Measurements from ENCODE around the gene APOA4. TPM values are rescaled to one million over a fixed set of nuclear protein-coding genes. Genes with fewer than 3 reads are reported as not detected.
A peak's percentile ranks its signal among the peaks of the same experiment; 100 is the strongest.

The APOA4 gene
- total and polyA plus RNA-seq, 2 of the 13 experiments (the other 11 are each of a cell fraction or from before 2014, with no cell fraction given), result 3.8 to 7.2 TPM

DNA sequence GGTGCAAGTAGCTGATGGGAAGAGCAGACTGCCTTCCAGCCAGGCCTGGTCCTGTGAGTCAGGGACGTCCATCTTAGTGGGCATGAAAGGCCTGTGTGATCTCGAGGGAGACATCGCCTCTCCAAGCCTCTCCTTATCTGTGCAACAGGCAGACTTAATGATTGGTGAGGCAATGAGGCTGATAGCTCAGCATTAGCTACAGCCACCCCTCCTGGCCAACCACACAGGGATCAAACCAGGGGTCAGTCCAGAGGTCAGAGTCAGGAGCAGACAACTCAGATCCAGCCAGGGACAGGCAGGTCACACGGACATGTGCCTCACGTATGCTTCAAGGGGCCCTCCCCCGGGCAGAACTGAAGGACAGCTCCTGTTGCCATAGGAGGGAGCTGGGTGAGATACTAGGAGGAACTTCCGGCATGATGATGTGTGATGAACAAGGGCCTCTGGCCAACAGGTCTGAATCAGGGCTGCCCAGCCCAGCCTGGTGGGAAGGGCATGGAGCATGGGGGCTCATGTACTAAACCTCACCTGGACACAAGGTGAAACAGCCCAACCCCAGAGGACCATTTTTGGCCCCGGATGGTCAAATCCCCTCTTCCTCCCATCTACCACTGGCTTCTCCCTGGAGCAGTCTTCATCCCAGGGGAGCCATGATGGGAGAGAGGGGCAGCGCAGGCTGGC is 3.8 kb upstream of the APOA4 start (continued):
- TF ChIP-seq ZNF724P (CRISPR knock-in tag; IDR thresholded peaks at IDR 0.05; ENCODE audit: borderline replicate concordance), result no peak; the same call in 1 of the 2 replicates
- TF ChIP-seq RFXANK (CRISPR knock-in tag; IDR thresholded peaks at IDR 0.05), result no peak
- no peak for TF ChIP-seq SIN3A (IDR thresholded peaks at IDR 0.05; ENCODE audit: borderline replicate concordance, low read depth, low read length)
- TF ChIP-seq ZFP36L1 (CRISPR knock-in tag; IDR thresholded peaks at IDR 0.05), result peak; percentile 96
- TF ChIP-seq FOXJ3 (CRISPR knock-in tag; IDR thresholded peaks at IDR 0.05; ENCODE audit: borderline replicate concordance), result peak; percentile 85
- TF ChIP-seq RBFOX2 (IDR thresholded peaks at IDR 0.05; ENCODE audit: low read depth, low read length), result no peak; the same call in none of the 2 replicates
- peak; percentile 95 for TF ChIP-seq PITX1 (CRISPR knock-in tag; IDR thresholded peaks at IDR 0.05)
- peak; percentile 55; the same call in 1 of the 2 replicates for TF ChIP-seq DR1 (CRISPR knock-in tag; IDR thresholded peaks at IDR 0.05)
- TF ChIP-seq, protein P1, sequence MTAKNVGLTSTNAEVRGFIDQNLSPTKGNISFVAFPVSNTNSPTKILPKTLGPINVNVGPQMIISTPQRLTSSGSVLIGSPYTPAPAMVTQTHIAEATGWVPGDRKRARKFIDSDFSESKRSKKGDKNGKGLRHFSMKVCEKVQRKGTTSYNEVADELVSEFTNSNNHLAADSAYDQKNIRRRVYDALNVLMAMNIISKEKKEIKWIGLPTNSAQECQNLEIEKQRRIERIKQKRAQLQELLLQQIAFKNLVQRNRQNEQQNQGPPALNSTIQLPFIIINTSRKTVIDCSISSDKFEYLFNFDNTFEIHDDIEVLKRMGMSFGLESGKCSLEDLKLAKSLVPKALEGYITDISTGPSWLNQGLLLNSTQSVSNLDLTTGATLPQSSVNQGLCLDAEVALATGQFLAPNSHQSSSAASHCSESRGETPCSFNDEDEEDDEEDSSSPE (CRISPR knock-in tag; IDR thresholded peaks at IDR 0.05), result peak; percentile 57; the same call in 1 of the 2 replicates
- peak; percentile 94 for TF ChIP-seq KDM1A (CRISPR knock-in tag; IDR thresholded peaks at IDR 0.05)
- TF ChIP-seq BCLAF1 (IDR thresholded peaks at IDR 0.05), result no peak
- no peak for TF ChIP-seq RARG (CRISPR knock-in tag; IDR thresholded peaks at IDR 0.05; ENCODE audit: low read depth)
- no peak for TF ChIP-seq ZNF234 (CRISPR knock-in tag; conservative IDR thresholded peaks at IDR 0.05)
- no peak; the same call in 1 of the 2 replicates for TF ChIP-seq ZNF30 (CRISPR knock-in tag; IDR thresholded peaks at IDR 0.05)
- TF ChIP-seq ZKSCAN1 (IDR thresholded peaks at IDR 0.05; ENCODE audit: low read length), result no peak
- TF ChIP-seq, protein P2, sequence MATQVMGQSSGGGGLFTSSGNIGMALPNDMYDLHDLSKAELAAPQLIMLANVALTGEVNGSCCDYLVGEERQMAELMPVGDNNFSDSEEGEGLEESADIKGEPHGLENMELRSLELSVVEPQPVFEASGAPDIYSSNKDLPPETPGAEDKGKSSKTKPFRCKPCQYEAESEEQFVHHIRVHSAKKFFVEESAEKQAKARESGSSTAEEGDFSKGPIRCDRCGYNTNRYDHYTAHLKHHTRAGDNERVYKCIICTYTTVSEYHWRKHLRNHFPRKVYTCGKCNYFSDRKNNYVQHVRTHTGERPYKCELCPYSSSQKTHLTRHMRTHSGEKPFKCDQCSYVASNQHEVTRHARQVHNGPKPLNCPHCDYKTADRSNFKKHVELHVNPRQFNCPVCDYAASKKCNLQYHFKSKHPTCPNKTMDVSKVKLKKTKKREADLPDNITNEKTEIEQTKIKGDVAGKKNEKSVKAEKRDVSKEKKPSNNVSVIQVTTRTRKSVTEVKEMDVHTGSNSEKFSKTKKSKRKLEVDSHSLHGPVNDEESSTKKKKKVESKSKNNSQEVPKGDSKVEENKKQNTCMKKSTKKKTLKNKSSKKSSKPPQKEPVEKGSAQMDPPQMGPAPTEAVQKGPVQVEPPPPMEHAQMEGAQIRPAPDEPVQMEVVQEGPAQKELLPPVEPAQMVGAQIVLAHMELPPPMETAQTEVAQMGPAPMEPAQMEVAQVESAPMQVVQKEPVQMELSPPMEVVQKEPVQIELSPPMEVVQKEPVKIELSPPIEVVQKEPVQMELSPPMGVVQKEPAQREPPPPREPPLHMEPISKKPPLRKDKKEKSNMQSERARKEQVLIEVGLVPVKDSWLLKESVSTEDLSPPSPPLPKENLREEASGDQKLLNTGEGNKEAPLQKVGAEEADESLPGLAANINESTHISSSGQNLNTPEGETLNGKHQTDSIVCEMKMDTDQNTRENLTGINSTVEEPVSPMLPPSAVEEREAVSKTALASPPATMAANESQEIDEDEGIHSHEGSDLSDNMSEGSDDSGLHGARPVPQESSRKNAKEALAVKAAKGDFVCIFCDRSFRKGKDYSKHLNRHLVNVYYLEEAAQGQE (IDR thresholded peaks at IDR 0.05; ENCODE audit: borderline replicate concordance in 1 of 2, low read depth in 1 of 2, low read length in 2 of 2), result peak in 1 of 2 experiments; percentile 55; a peak in 1 of 4 replicates

Data from HepG2 (cell line).